ENCODE measurements around the gene PNMA6F. TPM values are rescaled to one million over a fixed set of nuclear protein-coding genes. Genes with fewer than 3 reads are reported as not detected.

Gene PNMA6F
- total RNA-seq, 1 experiment from 2014 or later: not detected

DNA sequence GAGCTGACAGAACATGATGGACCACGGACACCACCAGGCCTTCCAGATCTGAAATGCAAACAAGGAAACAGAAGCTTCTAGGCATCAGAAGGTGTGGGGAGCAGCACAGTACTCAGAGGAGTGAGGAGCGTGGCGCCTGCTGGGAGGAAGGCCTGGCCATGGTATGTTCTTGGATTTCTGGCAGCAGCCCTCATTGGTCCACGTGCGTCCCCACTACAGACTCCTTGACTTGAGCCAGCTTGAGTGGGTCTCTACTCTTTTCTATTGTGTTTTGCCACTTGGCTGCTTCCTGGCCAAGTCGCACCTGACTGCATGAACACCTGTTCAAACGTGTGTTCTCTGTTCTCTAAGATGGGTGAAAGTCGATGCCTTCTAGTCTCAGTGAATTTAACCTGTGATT, 30.4 kb upstream of the PNMA6F start (continued):
- TF ChIP-seq SP1 (IDR thresholded peaks at IDR 0.05; ENCODE audit: low read depth): no peak
- no peak for TF ChIP-seq POLR2A (IDR thresholded peaks at IDR 0.05; ENCODE audit: borderline replicate concordance, extremely low read depth, insufficient read depth, insufficient read length)

DNA sequence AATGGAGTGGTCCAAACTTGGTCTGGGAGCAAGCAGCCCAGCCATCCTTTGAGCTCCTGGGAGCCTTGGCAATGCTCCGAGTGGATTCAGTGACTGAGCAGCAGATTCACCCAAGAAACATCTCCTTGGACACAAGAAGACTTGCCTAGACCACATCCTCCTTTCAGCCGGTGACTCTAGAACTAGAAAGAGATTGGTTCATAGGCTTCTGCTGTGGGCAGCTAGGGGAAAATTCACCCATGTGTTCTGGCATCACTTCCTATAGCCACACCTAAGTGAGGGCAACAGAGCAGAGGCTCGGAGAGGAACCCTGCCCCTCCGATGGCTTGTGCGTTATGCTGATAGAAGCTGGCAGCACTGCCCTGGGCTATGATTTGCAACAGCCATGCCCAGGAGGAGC, 28.4 kb upstream of the PNMA6F start:
- Histone ChIP-seq H3K4me3 (replicated peaks in 1 of 2; ENCODE audit: low read depth in 1 of 2, low read length in 2 of 2) (no peak overlapping the region), H3K4me1 (ENCODE audit: control insufficient read depth in 1 of 2, insufficient read depth in 2 of 2, low read length in 2 of 2) (no peaks in the 10 kb centered on the region), H3K9me3 (ENCODE audit: control insufficient read depth in 1 of 2, insufficient read depth in 1 of 2, low read depth in 1 of 2, low read length in 2 of 2) (no peaks in the 10 kb centered on the region), H4K20me1 (ENCODE audit: insufficient read depth) (no peaks in the 10 kb centered on the region), H3K4me2 (ENCODE audit: low read length) (no peak overlapping the region), H3K79me2 (ENCODE audit: insufficient read depth, low read length) (no peaks in the 10 kb centered on the region), H3K36me3 (ENCODE audit: control insufficient read depth in 1 of 2, insufficient read depth in 2 of 2, low read length in 2 of 2) (no peaks in the 10 kb centered on the region), H3K27ac (ENCODE audit: low read depth, low read length) (no peak overlapping the region), H3K9ac (ENCODE audit: low read length) (no peak overlapping the region), H3K9me2 (ENCODE audit: insufficient read depth) (no peaks in the 10 kb centered on the region), H2AFZ (ENCODE audit: low read depth, low read length, poor library complexity, severe bottlenecking) (no peak overlapping the region), H3K27me3 (ENCODE audit: insufficient read depth, low read length) (no peaks in the 10 kb centered on the region)
- no peak for ATAC-seq
- DNase-seq (ENCODE audit: low read depth, low spot score): no peak
- no TSS peak for BruUV-seq (replicated peaks)
- ChIA-PET CTCF (no interaction called here), RAD21 (ENCODE audit: low non-redundant PET in 1 of 2, low total read pairs in 2 of 2, uncharacterized antibody in 2 of 2, unreplicated experiment in 2 of 2) (no interaction called here), POLR2A (no interaction called here)
- intact Hi-C loops (cut with micrococcal nuclease): no loop called here
- TF ChIP-seq, protein P1, sequence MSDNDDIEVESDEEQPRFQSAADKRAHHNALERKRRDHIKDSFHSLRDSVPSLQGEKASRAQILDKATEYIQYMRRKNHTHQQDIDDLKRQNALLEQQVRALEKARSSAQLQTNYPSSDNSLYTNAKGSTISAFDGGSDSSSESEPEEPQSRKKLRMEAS (IDR thresholded peaks at IDR 0.05): no peak
- TF ChIP-seq JUND (IDR thresholded peaks at IDR 0.05): no peak
- TF ChIP-seq YY1 (IDR thresholded peaks at IDR 0.05; ENCODE audit: extremely low read depth, insufficient replicate concordance, low read depth, low read length): no peak
- TF ChIP-seq SIN3A (IDR thresholded peaks at IDR 0.05; ENCODE audit: low read depth): no peak
- no peak for TF ChIP-seq EZH2 (IDR thresholded peaks at IDR 0.05)
- TF ChIP-seq POLR2A (IDR thresholded peaks at IDR 0.05; ENCODE audit: borderline replicate concordance, extremely low read depth, insufficient read depth, insufficient read length): no peak
- TF ChIP-seq ZFX (IDR thresholded peaks at IDR 0.05): no peak
- TF ChIP-seq, protein P2, sequence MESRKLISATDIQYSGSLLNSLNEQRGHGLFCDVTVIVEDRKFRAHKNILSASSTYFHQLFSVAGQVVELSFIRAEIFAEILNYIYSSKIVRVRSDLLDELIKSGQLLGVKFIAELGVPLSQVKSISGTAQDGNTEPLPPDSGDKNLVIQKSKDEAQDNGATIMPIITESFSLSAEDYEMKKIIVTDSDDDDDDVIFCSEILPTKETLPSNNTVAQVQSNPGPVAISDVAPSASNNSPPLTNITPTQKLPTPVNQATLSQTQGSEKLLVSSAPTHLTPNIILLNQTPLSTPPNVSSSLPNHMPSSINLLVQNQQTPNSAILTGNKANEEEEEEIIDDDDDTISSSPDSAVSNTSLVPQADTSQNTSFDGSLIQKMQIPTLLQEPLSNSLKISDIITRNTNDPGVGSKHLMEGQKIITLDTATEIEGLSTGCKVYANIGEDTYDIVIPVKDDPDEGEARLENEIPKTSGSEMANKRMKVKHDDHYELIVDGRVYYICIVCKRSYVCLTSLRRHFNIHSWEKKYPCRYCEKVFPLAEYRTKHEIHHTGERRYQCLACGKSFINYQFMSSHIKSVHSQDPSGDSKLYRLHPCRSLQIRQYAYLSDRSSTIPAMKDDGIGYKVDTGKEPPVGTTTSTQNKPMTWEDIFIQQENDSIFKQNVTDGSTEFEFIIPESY (IDR thresholded peaks at IDR 0.05; ENCODE audit: extremely low read depth, insufficient replicate concordance, low read length): no peak
- TF ChIP-seq ELF1 (IDR thresholded peaks at IDR 0.05; ENCODE audit: borderline replicate concordance, low read depth): no peak
- TF ChIP-seq, protein P3, sequence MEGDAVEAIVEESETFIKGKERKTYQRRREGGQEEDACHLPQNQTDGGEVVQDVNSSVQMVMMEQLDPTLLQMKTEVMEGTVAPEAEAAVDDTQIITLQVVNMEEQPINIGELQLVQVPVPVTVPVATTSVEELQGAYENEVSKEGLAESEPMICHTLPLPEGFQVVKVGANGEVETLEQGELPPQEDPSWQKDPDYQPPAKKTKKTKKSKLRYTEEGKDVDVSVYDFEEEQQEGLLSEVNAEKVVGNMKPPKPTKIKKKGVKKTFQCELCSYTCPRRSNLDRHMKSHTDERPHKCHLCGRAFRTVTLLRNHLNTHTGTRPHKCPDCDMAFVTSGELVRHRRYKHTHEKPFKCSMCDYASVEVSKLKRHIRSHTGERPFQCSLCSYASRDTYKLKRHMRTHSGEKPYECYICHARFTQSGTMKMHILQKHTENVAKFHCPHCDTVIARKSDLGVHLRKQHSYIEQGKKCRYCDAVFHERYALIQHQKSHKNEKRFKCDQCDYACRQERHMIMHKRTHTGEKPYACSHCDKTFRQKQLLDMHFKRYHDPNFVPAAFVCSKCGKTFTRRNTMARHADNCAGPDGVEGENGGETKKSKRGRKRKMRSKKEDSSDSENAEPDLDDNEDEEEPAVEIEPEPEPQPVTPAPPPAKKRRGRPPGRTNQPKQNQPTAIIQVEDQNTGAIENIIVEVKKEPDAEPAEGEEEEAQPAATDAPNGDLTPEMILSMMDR (IDR thresholded peaks at IDR 0.05 in 2 of 3, conservative IDR thresholded peaks at IDR 0.05 in 1 of 3; ENCODE audit: borderline replicate concordance in 1 of 3, insufficient read depth in 1 of 3, low read depth in 2 of 3, low read length in 2 of 3): no peak

Measured in HCT116 (cell line).